Mesenchymal stem cell (in vitro differentiated cells and primary cell): ENCODE measurements around the gene RBM34.

Experiments used
- DNase-seq: peaks from one replicate; pipeline ENCODE4 v3.0.0-alpha.2; 2013
- H2AFZ ChIP-seq: one replicate; pipeline ENCODE4 v1.6.1; 2013; ENCODE audit warnings: low read depth, mild to moderate bottlenecking, control low read depth, inconsistent platforms, low read length, moderate library complexity
- H2AK5ac ChIP-seq: 2 replicates; pipeline ENCODE4 v1.6.1; 2013; ENCODE audit warnings: low read length, moderate library complexity, mild to moderate bottlenecking, inconsistent platforms; ENCODE audit not compliant: severe bottlenecking
- H2BK120ac ChIP-seq: one replicate; pipeline ENCODE4 v1.6.1; 2013; ENCODE audit warnings: low read depth, mild to moderate bottlenecking, inconsistent platforms, low read length, moderate library complexity
- H2BK12ac ChIP-seq, 2 experiments: one replicate each; pipeline ENCODE4 v1.6.1; 2013; ENCODE audit warnings: inconsistent platforms in 2 of 2, low read length in 2 of 2, mild to moderate bottlenecking in 2 of 2, moderate library complexity in 2 of 2, control low read depth in 1 of 2
- H2BK15ac ChIP-seq: one replicate; pipeline ENCODE4 v1.6.1; 2013; ENCODE audit warnings: mild to moderate bottlenecking, low read depth, inconsistent platforms; ENCODE audit not compliant: poor library complexity, severe bottlenecking
- H2BK5ac ChIP-seq: 2 replicates; pipeline ENCODE4 v1.6.1; 2013; ENCODE audit warnings: low read depth, mild to moderate bottlenecking, low read length, control low read depth, inconsistent platforms; ENCODE audit not compliant: poor library complexity, severe bottlenecking
- H3K14ac ChIP-seq, 2 experiments: one replicate each; pipeline ENCODE4 v1.6.1; 2013; ENCODE audit warnings: inconsistent platforms in 2 of 2, low read length in 2 of 2, control low read depth in 1 of 2, mild to moderate bottlenecking in 1 of 2, moderate library complexity in 1 of 2
- H3K18ac ChIP-seq, 2 experiments: one replicate each; pipeline ENCODE4 v1.6.1; 2013; ENCODE audit warnings: inconsistent platforms in 2 of 2, low read length in 2 of 2, control low read depth in 1 of 2, low read depth in 1 of 2, mild to moderate bottlenecking in 1 of 2
- H3K23ac ChIP-seq, 2 experiments: one replicate each; pipeline ENCODE4 v1.6.1; 2013; ENCODE audit warnings: inconsistent platforms in 2 of 2, low read length in 2 of 2, mild to moderate bottlenecking in 2 of 2, moderate library complexity in 2 of 2, control low read depth in 1 of 2
- H3K27ac ChIP-seq: 2 replicates; pipeline ENCODE4 v1.5.1; 2013; ENCODE audit warnings: mild to moderate bottlenecking, moderate library complexity, low read length, control low read depth, inconsistent platforms; ENCODE audit not compliant: poor library complexity, severe bottlenecking
- H3K27me3 ChIP-seq, 2 experiments: 2 replicates each; pipeline versions ENCODE4 v1.6.1 to v1.7.0; 2013; ENCODE audit warnings: low read length in 2 of 2, mild to moderate bottlenecking in 2 of 2, moderate library complexity in 2 of 2, control low read depth in 1 of 2, inconsistent platforms in 1 of 2; ENCODE audit not compliant: control insufficient read depth in 1 of 2, insufficient read depth in 1 of 2
- H3K36me3 ChIP-seq, 2 experiments: 2 replicates each; pipeline versions ENCODE4 v1.6.1 to v1.7.0; 2013; ENCODE audit warnings: low read length in 2 of 2, control low read depth in 1 of 2, inconsistent platforms in 1 of 2, low read depth in 1 of 2, mild to moderate bottlenecking in 1 of 2; ENCODE audit not compliant: insufficient read depth in 2 of 2, control insufficient read depth in 1 of 2
- H3K4ac ChIP-seq, 2 experiments: one replicate each; pipeline ENCODE4 v1.6.1; 2013; ENCODE audit warnings: inconsistent platforms in 2 of 2, low read length in 2 of 2, mild to moderate bottlenecking in 2 of 2, moderate library complexity in 2 of 2, control low read depth in 1 of 2, low read depth in 1 of 2
- H3K4me1 ChIP-seq: 2 replicates; pipeline ENCODE4 v1.6.1; 2013; ENCODE audit warnings: low read depth, low read length, control low read depth; ENCODE audit not compliant: control insufficient read depth, insufficient read depth
- H3K4me2 ChIP-seq: 2 replicates; pipeline ENCODE4 v1.6.1; 2013; ENCODE audit warnings: low read length, mild to moderate bottlenecking, inconsistent platforms; ENCODE audit not compliant: poor library complexity, severe bottlenecking
- H3K4me3 ChIP-seq, 2 experiments: 2 replicates each; pipeline versions ENCODE4 v1.5.1 to v1.7.0; 2013; ENCODE audit warnings: low read length in 2 of 2, mild to moderate bottlenecking in 2 of 2, control low read depth in 1 of 2, low read depth in 1 of 2; ENCODE audit not compliant: insufficient read depth in 1 of 2
- H3K79me1 ChIP-seq: replicated peaks from 2 replicates; pipeline ENCODE4 v1.6.1; 2013; ENCODE audit warnings: mild to moderate bottlenecking, control low read depth, low read length, inconsistent platforms; ENCODE audit not compliant: poor library complexity, severe bottlenecking
- H3K9ac ChIP-seq: 2 replicates; pipeline ENCODE4 v1.7.0; 2013; ENCODE audit warnings: mild to moderate bottlenecking, low read length, moderate library complexity
- H3K9me3 ChIP-seq: 2 replicates; pipeline ENCODE4 v1.7.0; 2013; ENCODE audit warnings: mild to moderate bottlenecking, low read length; ENCODE audit not compliant: control insufficient read depth
- H4K8ac ChIP-seq: one replicate; pipeline ENCODE4 v1.6.1; 2013; ENCODE audit warnings: inconsistent platforms, mild to moderate bottlenecking, low read length, moderate library complexity
- H4K91ac ChIP-seq: one replicate; pipeline ENCODE4 v1.6.1; 2013; ENCODE audit warnings: mild to moderate bottlenecking, low read length, inconsistent platforms
- WGBS: methylation state at CpG from one replicate; pipeline ENCODE4 v1.1.7; 2013; ENCODE audit warnings: mixed read lengths; 5-methylcytosine and 5-hydroxymethylcytosine counted together

RBM34 gene

DNA sequence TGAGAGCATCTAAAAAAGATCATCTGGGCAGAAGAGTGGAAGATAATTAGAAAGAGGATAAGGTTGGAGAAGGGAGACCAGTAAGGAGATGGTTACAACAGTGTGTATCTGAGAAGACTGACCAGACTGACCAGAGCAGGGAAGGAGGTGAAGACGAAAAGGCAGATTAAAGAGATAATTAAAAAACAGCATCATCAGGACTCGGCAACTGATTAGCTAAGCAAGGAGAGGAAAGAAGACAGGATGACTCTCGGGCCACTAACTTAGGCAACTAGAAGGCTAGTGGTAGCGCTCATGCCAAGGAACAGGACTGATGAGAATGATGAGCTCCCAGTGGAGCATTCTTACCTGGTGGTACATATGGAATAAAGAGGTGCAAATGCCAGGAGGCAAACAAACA, 3.9 kb downstream of the RBM34 start:
- no peak overlapping the region for H2BK12ac ChIP-seq
- H2AFZ ChIP-seq, result no peak overlapping the region
- peaks cover 25% of the 10 kb centered on the region for H3K79me1 ChIP-seq
- H4K8ac ChIP-seq, result no peak overlapping the region
- no peak overlapping the region for H3K9ac ChIP-seq
- peaks cover 5% of the 10 kb centered on the region for H3K4me1 ChIP-seq
- whole genome bisulfite sequencing, result 96% methylated on average over 4 of the region's 4 CpGs
- no peaks in the 10 kb centered on the region for H3K9me3 ChIP-seq
- no peak overlapping the region for H3K4me2 ChIP-seq
- peaks cover 40 to 70% of the 10 kb centered on the region in 2 experiments for H3K36me3 ChIP-seq
- H3K4ac ChIP-seq, result no peak overlapping the region
- H4K91ac ChIP-seq, result no peak overlapping the region
- H2BK5ac ChIP-seq, result no peak overlapping the region
- DNase-seq, result no peak
- no peak overlapping the region for H3K23ac ChIP-seq
- H2BK120ac ChIP-seq, result no peak overlapping the region
- H2AK5ac ChIP-seq, result no peak overlapping the region
- H3K18ac ChIP-seq, result no peak overlapping the region
- no peak overlapping the region for H3K14ac ChIP-seq
- no peak overlapping the region for H2BK15ac ChIP-seq
- H3K27ac ChIP-seq, result no peak overlapping the region
- H3K27me3 ChIP-seq, result no peaks in the 10 kb centered on the region
- H3K4me3 ChIP-seq, result no peak overlapping the region

DNA sequence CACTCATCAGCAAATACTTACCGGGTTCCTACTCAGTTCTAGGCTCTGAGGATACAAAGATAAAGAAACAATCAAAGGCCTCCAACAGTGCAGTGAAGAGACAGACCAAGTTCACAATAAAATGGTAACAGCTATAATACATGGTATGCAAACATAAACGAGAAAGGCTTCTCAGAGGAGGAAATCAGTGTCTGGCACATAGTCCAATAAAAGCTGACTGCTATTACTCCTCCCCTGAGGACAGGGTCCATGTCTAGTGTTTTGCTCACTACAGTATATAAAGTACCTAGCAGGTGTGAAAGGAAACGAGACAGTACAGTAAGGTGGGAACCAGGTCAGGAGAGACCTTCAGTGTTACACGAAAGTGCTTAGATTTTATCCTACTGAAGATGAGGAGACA, 4.3 kb downstream of the RBM34 start:
- no peak overlapping the region for H2AFZ ChIP-seq
- H3K23ac ChIP-seq, result no peak overlapping the region
- H3K9me3 ChIP-seq, result no peaks in the 10 kb centered on the region
- 92% methylated on average over 4 of the region's 4 CpGs for WGBS
- H3K79me1 ChIP-seq, result peaks cover 25% of the 10 kb centered on the region
- H3K27me3 ChIP-seq, result no peaks in the 10 kb centered on the region
- no peak overlapping the region for H3K27ac ChIP-seq
- no peak overlapping the region for H3K18ac ChIP-seq
- H4K91ac ChIP-seq, result no peak overlapping the region
- no peak overlapping the region for H3K4me3 ChIP-seq
- H3K4me1 ChIP-seq, result peaks cover 2% of the 10 kb centered on the region
- peaks cover 41 to 74% of the 10 kb centered on the region in 2 experiments for H3K36me3 ChIP-seq
- H2BK15ac ChIP-seq, result no peak overlapping the region
- no peak overlapping the region for H2BK12ac ChIP-seq
- no peak for DNase-seq
- H3K14ac ChIP-seq, result no peak overlapping the region
- H3K4ac ChIP-seq, result no peak overlapping the region
- no peak overlapping the region for H4K8ac ChIP-seq
- H3K9ac ChIP-seq, result no peak overlapping the region
- H3K4me2 ChIP-seq, result no peak overlapping the region
- H2AK5ac ChIP-seq, result no peak overlapping the region
- no peak overlapping the region for H2BK5ac ChIP-seq
- H2BK120ac ChIP-seq, result no peak overlapping the region

DNA sequence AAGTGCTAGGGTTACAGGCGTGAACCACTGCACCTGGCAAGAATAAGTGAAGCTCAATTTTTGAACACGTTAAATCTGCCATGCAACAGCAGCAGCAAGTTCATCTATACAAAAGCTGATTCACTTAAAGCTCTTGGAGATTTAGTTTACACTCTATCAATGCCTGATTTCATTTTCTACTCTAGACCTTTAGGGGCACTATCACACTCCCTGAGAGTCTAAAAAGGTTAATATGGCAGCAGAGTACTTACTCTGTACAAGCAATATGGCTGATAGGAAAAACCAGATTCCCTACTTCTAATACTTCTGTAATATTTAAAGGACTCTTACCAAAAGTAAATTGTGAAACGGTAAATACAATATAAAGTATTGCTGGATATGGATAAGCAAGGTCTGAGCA, 4.8 kb downstream of the RBM34 start:
- Histone ChIP-seq H2BK12ac (no peak overlapping the region), H3K4me1 (peaks cover 2% of the 10 kb centered on the region), H3K4me2 (no peak overlapping the region), H3K36me3 (peaks cover 43 to 79% of the 10 kb centered on the region in 2 experiments), H3K27ac (no peak overlapping the region), H3K27me3 (no peaks in the 10 kb centered on the region), H4K91ac (no peak overlapping the region), H2BK5ac (no peak overlapping the region), H2BK120ac (no peak overlapping the region), H4K8ac (no peak overlapping the region), H2BK15ac (no peak overlapping the region), H3K18ac (no peak overlapping the region), H3K79me1 (peaks cover 25% of the 10 kb centered on the region), H3K23ac (no peak overlapping the region), H3K9ac (no peak overlapping the region), H3K9me3 (no peaks in the 10 kb centered on the region), H3K4ac (no peak overlapping the region), H3K4me3 (no peak overlapping the region), H2AFZ (no peak overlapping the region), H2AK5ac (no peak overlapping the region), H3K14ac (no peak overlapping the region)
- DNase-seq, result no peak
- WGBS, result 97% methylated on average over 2 of the region's 3 CpGs

DNA sequence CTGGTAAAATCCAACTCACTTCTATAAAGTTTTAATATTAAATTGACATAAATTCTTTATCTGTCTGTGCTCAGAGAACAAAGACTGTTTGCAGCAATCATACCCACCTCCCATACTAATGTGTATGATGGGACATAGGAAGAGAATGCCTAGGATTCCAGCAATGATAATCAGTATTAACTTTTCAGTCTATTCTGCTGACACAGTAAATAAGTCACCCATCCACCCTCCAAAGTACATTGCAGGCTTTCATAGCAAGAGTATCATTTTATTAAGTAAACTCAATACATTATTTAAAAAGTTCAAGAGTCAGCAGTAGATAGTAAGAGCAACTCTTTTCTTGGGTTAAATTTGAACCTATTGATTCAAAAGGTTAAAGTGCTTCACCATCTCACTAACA, 8.8 kb downstream of the RBM34 start:
- Histone ChIP-seq H3K4ac (no peak overlapping the region), H2AK5ac (no peak overlapping the region), H2BK120ac (no peak overlapping the region), H3K14ac (no peak overlapping the region), H3K9ac (no peak overlapping the region), H2BK15ac (no peak overlapping the region), H3K23ac (no peak overlapping the region), H4K8ac (no peak overlapping the region), H2BK5ac (no peak overlapping the region), H3K9me3 (no peaks in the 10 kb centered on the region), H2AFZ (no peak overlapping the region), H3K4me2 (no peak overlapping the region), H3K27me3 (no peaks in the 10 kb centered on the region), H3K18ac (no peak overlapping the region), H3K36me3 (peaks cover 37 to 85% of the 10 kb centered on the region in 2 experiments), H3K79me1 (peaks cover 27% of the 10 kb centered on the region), H3K4me1 (no peaks in the 10 kb centered on the region), H3K27ac (no peak overlapping the region), H2BK12ac (no peak overlapping the region), H3K4me3 (no peak overlapping the region), H4K91ac (no peak overlapping the region)
- no peak for DNase-seq
